Lower leg skin (tissue), 4 donors: ENCODE measurements around the gene SCD5. TPM values are rescaled to one million over a fixed set of nuclear protein-coding genes. Genes with fewer than 3 reads are reported as not detected.

ENCODE experiments used
- DNase-seq, 2 donors: peaks; one replicate each; pipeline ENCODE4 v3.0.0-alpha.2; 2019; ENCODE audit warnings: low spot score in 2 of 2
- H3K4me3 ChIP-seq: fragments of 200-600 bp; sonication (generic); 2 replicates; pipeline ENCODE4 v1.5.1; 2017; ENCODE audit warnings: mild to moderate bottlenecking, low read depth; ENCODE audit not compliant: poor library complexity, severe bottlenecking
- POLR2A ChIP-seq, 2 donors: fragments of 450-650 bp; IDR thresholded peaks; one replicate each; pipeline ENCODE4 v1.6.1; 2016 to 2017; ENCODE audit warnings: antibody characterized with exemption in 2 of 2, mild to moderate bottlenecking in 1 of 2, moderate library complexity in 1 of 2
- WGBS, 2 donors: methylation state at CpG; one replicate each; pipeline ENCODE4 v1.1.5; 2018; 5-methylcytosine and 5-hydroxymethylcytosine counted together
- intact Hi-C: fragments of 100-400 bp; cut with DNase I; formaldehyde crosslinking; loops from one replicate; pipeline ENCODE4 v1.15.0; 2023; ENCODE audit warnings: low total_unique reads
- total RNA-seq, 4 donors: library from RNA; depleted of rRNA; stranded (reverse); fragments of >200 nt; gene quantifications; one replicate each; pipeline ENCODE4 v1.1.0, GENCODE V29; 2016
- TF ChIP-seq, protein P1 (sequence below), 3 donors: fragments of 450-650 bp; IDR thresholded peaks; one replicate each; pipeline ENCODE4 v1.5.1; 2016; ENCODE audit warnings: antibody characterized with exemption in 3 of 3, mild to moderate bottlenecking in 3 of 3, moderate library complexity in 2 of 3

SCD5 gene
- total RNA-seq, 4 donors from 2014 or later: 4.6 to 16.9 (median 11.6) TPM

DNA sequence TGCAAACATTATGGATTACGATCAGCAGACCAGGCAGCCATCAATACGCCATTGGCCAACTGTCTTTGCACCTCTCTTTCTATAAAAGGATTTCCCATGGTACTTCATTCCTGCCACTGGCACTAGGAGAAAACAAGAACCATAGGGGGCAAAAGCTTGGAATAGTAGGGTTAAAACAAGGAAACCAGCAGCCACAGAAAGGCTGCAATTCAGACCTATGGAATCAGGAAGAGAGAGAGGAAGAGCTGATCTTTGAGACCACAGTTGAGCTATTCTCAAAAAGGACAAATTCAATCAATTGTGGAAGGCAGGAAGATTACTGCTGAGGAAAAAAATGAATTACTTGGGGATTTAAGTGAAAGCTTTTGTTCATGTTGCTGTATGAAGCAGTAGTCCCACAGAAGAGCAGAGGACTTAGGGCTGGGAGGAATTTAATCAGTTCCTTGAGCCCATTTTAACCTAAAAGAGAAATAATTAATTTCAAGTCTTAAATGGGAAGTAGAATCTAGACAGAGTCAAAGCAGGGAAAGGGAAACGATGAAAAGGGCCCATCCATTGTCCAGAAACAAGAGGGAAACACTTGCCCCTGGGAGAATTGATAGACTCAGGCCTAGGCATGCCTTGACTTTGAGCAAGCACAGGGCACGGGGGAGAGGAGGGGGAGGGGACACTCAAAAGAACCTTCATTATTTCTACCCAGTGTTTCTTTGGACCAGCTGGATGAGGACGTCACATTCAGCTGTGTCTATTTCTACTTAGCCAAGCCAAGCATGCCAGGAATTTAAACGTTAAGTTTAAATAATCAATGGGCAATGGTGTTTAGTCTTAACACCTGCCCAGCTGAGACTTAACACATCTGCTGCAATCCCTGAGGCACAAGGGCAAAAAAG is 50.7 kb downstream of the SCD5 start:
- no peak for DNase-seq
- no peak overlapping the region for H3K4me3 ChIP-seq
- no peak for TF ChIP-seq POLR2A (IDR thresholded peaks at IDR 0.05)
- TF ChIP-seq, protein P1, sequence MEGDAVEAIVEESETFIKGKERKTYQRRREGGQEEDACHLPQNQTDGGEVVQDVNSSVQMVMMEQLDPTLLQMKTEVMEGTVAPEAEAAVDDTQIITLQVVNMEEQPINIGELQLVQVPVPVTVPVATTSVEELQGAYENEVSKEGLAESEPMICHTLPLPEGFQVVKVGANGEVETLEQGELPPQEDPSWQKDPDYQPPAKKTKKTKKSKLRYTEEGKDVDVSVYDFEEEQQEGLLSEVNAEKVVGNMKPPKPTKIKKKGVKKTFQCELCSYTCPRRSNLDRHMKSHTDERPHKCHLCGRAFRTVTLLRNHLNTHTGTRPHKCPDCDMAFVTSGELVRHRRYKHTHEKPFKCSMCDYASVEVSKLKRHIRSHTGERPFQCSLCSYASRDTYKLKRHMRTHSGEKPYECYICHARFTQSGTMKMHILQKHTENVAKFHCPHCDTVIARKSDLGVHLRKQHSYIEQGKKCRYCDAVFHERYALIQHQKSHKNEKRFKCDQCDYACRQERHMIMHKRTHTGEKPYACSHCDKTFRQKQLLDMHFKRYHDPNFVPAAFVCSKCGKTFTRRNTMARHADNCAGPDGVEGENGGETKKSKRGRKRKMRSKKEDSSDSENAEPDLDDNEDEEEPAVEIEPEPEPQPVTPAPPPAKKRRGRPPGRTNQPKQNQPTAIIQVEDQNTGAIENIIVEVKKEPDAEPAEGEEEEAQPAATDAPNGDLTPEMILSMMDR (IDR thresholded peaks at IDR 0.05): no peak
- intact Hi-C loops: no loop called here
- 57 to 60% methylated on average over 6 of the region's 6 CpGs for WGBS, 2 donors

DNA sequence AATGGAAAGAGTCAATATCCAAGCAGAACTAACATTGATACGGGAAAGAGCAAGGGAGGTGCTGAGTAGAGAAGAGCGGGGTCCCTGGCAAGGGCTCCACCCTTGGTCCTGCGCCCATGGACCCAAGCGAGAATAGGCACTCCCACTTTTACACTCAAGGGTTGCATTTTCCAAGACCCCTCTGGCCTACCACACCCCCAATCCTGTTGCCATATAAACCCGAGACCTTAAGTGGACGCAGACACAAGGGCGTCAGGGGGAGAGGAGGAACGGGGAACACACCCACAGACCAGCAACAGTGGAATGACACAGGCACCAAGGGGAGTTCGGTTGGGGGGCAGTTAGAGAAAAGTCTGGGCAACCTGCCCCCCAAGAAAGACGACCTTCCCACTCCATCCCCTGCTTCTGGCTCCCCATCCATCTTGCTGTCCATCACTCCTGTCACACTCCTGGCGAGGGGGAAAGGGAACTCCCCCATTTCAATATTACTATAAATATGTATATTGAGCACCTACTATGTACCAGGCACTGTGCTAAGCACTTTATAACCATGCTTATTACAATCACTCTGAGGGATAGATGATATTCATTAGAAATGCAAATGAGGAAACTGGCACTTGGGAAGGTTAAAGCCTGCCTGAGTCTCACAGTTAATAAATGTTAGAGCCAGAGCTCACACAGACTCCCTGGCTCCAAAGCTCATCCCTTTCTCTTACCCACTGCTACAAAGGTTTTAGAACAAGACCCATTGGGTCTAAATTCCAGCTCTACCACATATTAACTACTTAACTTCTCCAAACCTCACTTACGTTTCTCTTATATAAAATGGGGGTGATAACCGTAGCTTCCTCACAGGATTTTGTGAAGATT is 51.7 kb downstream of the SCD5 start:
- TF ChIP-seq POLR2A (IDR thresholded peaks at IDR 0.05): no peak
- TF ChIP-seq, protein P1 (IDR thresholded peaks at IDR 0.05): no peak
- DNase-seq: no peak
- intact Hi-C loops: no loop called here
- 83 to 86% methylated on average over 13 of the region's 13 CpGs for WGBS, 2 donors
- no peak overlapping the region for H3K4me3 ChIP-seq

DNA sequence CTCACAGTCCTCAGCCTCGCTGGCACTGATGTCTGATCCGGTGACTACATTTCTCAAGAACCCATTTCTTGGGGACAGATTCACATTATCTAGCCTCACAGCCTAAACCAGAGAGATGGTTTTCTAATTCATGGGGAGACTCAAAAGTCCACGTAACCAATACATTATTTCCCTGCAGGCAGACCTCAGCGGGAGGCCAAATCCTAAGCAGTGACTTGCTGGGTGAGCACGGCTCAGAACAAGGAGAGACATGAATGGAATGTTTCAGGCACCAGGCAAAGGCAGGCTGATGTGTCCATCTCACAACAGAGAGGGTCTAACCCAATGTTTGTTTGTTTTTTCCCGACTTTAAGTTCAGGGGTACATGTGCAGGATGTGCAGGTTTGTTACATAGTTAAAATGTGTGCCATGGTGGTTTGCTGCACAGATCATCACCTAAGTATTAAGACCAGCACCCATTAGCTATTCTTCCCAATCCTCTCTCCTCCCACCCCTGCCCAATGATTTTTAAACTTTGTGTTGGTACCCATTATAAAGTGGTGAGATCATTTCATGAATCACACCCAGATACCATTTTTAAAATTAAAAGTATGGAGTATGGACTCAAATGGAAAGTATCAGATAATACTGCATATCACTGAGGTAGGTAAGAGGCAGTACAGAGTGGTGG is 53.3 kb downstream of the SCD5 start:
- H3K4me3 ChIP-seq: no peak overlapping the region
- no peak for TF ChIP-seq POLR2A (IDR thresholded peaks at IDR 0.05)
- TF ChIP-seq, protein P1 (IDR thresholded peaks at IDR 0.05): no peak
- intact Hi-C loops: no loop called here
- DNase-seq: peak in 1 of 2 donors; percentile 23
- 61 to 73% methylated on average over 6 of the region's 6 CpGs for WGBS, 2 donors

DNA sequence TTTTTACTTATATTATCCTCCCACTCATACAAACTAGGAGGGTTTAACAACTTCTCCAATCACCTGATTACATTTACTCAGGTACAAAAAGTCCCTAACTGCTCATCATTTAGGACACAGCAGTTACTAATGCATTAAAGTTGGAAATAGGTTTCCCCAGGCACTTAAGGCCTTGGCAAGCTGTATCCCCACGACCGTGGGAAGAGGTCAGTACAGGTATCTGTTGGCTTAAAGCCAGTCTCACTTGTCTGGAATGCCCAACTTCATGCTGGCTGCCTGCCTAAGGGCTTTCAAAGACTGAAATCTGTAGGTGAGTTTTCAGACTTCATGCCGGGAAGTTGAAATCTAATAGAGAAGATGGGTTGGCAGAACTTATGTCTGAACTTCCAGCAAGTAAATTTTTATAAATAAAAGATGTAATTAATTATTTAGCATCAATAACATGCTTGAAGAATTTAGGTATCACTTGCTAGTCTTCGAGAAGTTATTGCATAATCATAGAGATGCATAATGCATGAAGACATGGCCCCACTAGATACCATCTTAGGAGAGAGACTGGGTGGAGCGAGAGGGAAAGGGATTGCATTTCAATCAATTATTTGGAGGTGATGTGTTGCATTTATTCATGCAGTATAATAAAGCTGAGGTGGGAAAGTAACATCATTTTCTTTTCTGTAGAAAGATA is 54.2 kb downstream of the SCD5 start:
- no peak for TF ChIP-seq POLR2A (IDR thresholded peaks at IDR 0.05)
- TF ChIP-seq, protein P1 (IDR thresholded peaks at IDR 0.05): no peak
- peak in 1 of 2 donors; percentile 20 for DNase-seq
- no peak overlapping the region for H3K4me3 ChIP-seq
- intact Hi-C loops: no loop called here
- WGBS, 2 donors: 47 to 51% methylated on average over 5 of the region's 5 CpGs

DNA sequence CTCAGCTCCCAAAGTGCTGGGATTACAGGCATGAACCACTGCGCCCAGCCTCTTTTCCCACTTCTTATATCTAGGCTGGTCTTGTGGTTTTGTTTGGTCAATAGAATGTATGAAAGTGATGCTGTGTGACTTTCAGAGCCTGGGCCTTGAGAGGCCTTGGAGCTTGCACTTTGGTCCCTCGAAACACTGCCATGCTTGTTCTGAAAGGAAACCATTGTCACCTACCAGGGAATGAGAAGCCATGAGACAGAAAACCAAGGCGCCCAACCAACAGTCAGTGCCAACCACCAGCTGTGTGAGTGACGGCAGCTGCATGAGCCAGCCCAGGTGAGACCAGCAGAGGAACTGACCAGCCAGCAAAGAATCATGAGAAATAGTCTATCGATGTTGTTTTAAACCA is 57.4 kb downstream of the SCD5 start:
- WGBS, 2 donors: 97 to 98% methylated on average over 5 of the region's 5 CpGs
- intact Hi-C loops: no loop called here
- no peak overlapping the region for H3K4me3 ChIP-seq
- peak in 1 of 2 donors; percentile 28 for DNase-seq
- no peak for TF ChIP-seq POLR2A (IDR thresholded peaks at IDR 0.05)
- TF ChIP-seq, protein P1 (IDR thresholded peaks at IDR 0.05): no peak
